SK-N-MC (cell line): ENCODE results near the gene KCNH4.

ENCODE experiments used
- EZH2 ChIP-seq: fragments of 200-600 bp; sonication (generic); IDR thresholded peaks from one replicate; pipeline ENCODE4 v1.6.1; 2017; ENCODE audit warnings: antibody characterized with exemption
- FOXP2 ChIP-seq: optimal IDR thresholded peaks from 2 replicates; pipeline ENCODE3; 2011; ENCODE audit warnings: mild to moderate bottlenecking, moderate library complexity; ENCODE audit not compliant: insufficient read depth; ENCODE audit errors: extremely low read length, control extremely low read depth
- POLR2AphosphoS5 ChIP-seq: IDR thresholded peaks from 2 replicates; pipeline ENCODE4 v1.6.1; 2012; ENCODE audit warnings: mild to moderate bottlenecking, low read depth, low read length, borderline replicate concordance

- TF ChIP-seq POLR2AphosphoS5 (no peak), EZH2 (no peak), FOXP2 (no peak)
These were observed 6.7 kb downstream of the KCNH4 start for GRCh38 chr17:42174126-42174783.
